Lower leg skin (tissue), 3 donors: ENCODE results near the gene OR6K2.

Source experiments
- POLR2A ChIP-seq, 2 donors: fragments of 450-650 bp; IDR thresholded peaks; one replicate each; pipeline ENCODE4 v1.6.1; 2016 to 2017; ENCODE audit warnings: antibody characterized with exemption in 2 of 2, mild to moderate bottlenecking in 1 of 2, moderate library complexity in 1 of 2
- TF ChIP-seq, protein P1 (sequence below), 3 donors: fragments of 450-650 bp; IDR thresholded peaks; one replicate each; pipeline ENCODE4 v1.5.1; 2016; ENCODE audit warnings: antibody characterized with exemption in 3 of 3, mild to moderate bottlenecking in 3 of 3, moderate library complexity in 2 of 3

DNA sequence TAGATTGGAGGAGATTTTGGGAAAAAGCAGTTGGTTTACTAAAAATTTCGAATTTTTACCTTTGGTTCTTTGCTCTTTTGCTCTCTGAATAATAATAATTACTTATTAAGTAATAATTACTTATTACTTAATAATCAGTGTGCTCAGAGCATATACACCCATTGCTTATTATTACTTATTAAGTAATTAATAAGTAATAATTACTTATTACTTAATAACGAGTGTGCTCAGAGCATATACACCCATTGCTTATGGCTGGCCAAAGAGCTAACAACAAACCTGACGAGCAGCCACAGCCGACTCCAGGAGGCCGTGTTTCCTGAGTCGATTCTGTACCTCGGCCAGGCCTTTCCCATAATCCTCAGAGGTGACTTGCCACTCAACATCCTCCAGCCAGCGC, 34.4 kb downstream of the OR6K2 start:
- TF ChIP-seq, protein P1, sequence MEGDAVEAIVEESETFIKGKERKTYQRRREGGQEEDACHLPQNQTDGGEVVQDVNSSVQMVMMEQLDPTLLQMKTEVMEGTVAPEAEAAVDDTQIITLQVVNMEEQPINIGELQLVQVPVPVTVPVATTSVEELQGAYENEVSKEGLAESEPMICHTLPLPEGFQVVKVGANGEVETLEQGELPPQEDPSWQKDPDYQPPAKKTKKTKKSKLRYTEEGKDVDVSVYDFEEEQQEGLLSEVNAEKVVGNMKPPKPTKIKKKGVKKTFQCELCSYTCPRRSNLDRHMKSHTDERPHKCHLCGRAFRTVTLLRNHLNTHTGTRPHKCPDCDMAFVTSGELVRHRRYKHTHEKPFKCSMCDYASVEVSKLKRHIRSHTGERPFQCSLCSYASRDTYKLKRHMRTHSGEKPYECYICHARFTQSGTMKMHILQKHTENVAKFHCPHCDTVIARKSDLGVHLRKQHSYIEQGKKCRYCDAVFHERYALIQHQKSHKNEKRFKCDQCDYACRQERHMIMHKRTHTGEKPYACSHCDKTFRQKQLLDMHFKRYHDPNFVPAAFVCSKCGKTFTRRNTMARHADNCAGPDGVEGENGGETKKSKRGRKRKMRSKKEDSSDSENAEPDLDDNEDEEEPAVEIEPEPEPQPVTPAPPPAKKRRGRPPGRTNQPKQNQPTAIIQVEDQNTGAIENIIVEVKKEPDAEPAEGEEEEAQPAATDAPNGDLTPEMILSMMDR (IDR thresholded peaks at IDR 0.05): no peak
- no peak for TF ChIP-seq POLR2A (IDR thresholded peaks at IDR 0.05)
